ENCODE measurements around the gene OSTN. TPM values are rescaled to one million over a fixed set of nuclear protein-coding genes. Genes with fewer than 3 reads are reported as not detected.
"Not testable (repeated sequence)": the region's sequence is repeated elsewhere in the genome, so short reads cannot be mapped to it uniquely, and the experiment has no call there.

The OSTN gene
- total RNA-seq, 1 donor from 2014 or later, result 122 TPM

- no peak for DNase-seq
Observed at GRCh38 chr3:191235331-191236314, 36.6 kb downstream of the OSTN start.

- DNase-seq, result no peak
Observed at GRCh38 chr3:191236646-191237045, 37.6 kb downstream of the OSTN start.

DNA sequence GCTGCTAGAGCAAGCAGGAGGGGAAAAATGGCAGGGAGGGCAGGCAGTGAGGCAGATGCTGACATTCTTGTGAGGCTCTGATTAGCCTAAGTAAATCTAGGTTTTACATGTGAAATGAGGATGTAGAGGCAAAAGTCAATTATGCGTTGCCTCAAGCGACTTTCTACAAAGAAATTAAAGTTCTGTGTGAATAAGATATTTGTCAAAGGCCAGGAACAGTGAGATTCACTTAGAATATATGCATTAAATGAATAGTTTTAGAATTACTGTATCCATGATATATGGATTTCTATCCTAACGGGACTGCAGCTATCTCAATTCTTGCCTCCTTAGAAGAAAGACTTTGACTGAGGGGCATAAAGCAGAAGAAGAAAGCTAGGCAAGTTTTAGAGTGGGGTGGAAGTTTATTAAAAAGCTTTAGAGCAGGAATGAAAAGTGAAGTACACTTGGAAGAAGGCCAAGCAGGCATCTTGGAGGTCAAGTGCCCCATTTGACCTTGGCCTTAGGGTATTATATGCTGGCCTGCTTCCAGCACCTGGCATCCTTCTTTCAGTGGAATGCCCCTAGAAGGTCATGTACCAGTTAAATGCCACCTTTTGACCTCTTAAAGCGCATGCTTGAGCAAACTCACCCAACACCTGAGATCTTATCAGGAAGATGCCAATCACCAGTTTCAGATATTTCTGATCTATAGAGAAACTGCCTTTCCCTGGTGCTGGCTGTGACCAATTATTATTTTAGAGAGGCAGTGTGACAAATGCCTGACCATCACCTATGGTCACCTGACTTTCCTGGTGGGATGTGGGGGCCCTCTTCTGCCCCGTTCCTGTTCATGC lies 38.2 kb downstream of the OSTN start:
- DNase-seq, result no peak

DNA sequence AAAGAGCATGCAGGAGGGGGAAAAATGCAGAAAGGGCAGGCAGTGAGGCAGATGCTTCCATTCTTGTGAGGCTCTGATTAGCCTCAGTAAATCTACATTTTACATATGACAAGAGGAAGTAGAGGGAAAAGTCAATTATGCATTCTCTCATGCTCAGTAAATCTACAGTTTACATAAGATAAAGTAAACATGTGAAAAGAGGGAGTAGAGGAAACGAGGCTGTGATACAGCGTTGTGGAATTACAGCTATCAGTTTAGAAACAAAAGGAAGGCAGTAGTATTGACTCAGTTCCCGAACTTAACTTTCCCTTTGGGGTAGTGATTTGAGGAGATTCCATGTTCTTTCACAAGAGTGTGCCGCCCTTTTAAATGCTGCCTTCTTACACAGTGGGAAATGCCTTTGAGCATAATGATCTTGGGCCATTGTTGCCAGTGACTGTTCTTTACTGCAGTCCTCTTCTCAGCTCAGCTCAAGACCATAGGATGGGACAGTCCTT lies 39.3 kb downstream of the OSTN start:
- DNase-seq, result no peak

GRCh38 chr3:191239407-191240031 lies 40.5 kb downstream of the OSTN start:
- DNase-seq, result no peak

GRCh38 chr3:191240486-191240885 lies 41.4 kb downstream of the OSTN start:
- no peak for DNase-seq

GRCh38 chr3:191244242-191244867 lies 45.3 kb downstream of the OSTN start:
- DNase-seq, result no peak

DNA sequence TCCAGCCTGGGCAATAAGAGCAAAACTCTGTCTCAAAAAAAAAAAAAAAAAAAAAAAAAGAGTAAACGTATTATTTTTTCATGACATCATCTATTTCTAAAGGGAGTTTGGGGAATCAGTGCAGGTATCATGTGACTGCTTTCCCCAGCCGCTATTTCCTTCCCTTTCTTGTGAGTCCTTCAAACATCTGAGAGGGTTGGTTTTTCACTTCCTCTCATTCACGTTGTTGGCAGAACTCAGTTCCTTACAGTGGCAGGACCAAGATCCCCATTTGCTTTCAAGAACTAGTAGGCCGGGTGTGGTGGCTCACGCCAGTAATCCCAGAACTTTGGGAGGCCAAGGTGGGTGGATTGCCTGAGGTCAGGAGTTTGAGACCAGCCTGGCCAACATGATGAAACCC lies 47.0 kb downstream of the OSTN start:
- DNase-seq, result not testable (repeated sequence)

GRCh38 chr3:191246630-191247029 lies 47.6 kb downstream of the OSTN start:
- no peak for DNase-seq

- DNase-seq, result no peak
Observed at GRCh38 chr3:191253089-191253799, 54.2 kb downstream of the OSTN start.

DNA sequence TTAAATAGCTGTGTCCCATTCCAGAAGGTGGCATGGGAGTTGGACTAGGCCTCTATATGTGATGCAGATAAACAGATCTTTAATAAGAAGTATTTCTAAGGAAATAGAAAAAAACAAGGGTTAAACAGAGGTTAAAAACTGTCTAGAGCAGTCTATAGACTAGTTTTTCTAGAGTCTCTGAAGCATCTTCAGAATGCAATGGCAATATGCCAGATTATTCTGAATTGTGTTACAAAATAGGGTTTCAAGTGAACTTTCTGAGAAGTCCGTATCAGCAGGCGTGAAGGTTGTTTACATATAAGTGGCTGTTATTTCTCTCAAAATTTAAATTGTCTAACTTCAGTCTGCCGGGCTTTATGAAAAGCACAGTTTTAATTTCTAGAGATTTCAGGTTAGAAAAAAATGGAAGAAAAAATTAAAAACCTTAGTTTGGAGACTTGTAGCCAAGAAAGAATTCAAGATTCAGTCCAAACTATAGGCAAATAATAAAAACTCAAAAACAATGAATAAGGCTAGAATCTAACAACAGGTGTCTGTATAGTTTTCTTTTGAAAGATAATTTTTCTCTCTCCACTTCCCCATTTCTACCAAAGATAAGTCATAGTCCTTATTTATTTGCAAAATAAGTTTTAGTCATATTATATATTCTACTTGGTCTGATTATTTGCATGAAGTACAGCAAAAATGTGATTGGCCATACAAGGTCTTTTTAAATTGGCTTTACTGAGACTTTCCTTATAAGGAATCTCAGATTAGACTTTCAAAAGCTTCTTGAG lies 55.2 kb downstream of the OSTN start:
- DNase-seq, result no peak

DNA sequence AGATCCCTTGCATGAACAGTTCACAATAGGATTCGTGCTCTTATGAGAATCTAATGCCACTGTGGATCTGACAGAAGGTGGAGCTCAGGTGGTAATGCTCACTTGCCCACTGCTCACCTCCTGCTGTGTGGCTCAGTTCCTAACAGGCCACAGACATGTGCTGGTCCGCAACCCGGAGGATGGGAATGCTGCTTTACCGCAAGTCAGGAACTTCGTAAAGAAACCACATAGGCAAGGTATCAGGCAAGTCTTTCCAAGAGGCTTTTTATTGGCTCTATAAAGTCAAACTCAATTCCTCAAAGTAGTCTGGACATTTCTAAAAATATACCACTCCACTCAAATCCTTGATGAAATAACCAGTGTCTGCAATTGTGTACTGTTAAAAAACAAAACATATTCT lies 56.1 kb downstream of the OSTN start:
- DNase-seq, result no peak

GRCh38 chr3:191256405-191256804 lies 57.4 kb downstream of the OSTN start:
- no peak for DNase-seq

- DNase-seq, result no peak
Observed at GRCh38 chr3:191257286-191257685, 58.2 kb downstream of the OSTN start.

DNA sequence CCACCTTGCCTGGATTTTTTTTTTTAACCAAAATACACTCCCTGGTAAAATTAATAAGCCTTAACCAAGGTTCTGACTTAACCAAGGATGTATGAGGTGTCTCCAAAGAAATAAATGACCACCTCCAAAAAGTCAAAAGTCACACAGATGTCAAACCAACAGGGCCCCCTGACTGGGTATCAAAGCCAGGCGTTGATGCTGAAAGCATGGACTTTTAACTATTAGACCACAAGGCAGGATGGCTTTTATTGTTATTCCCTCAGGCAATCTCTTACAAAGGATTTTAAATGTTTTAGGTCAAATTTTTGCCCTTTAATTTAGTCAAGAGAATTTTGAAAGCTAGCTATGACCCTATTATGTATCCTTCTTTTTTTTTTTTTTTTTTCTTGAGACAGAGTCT lies 60.4 kb downstream of the OSTN start:
- DNase-seq, result no peak

GRCh38 chr3:191260431-191261303 lies 61.6 kb downstream of the OSTN start:
- no peak for DNase-seq

GRCh38 chr3:191261304-191261638 lies 62.2 kb downstream of the OSTN start:
- DNase-seq, result no peak

DNA sequence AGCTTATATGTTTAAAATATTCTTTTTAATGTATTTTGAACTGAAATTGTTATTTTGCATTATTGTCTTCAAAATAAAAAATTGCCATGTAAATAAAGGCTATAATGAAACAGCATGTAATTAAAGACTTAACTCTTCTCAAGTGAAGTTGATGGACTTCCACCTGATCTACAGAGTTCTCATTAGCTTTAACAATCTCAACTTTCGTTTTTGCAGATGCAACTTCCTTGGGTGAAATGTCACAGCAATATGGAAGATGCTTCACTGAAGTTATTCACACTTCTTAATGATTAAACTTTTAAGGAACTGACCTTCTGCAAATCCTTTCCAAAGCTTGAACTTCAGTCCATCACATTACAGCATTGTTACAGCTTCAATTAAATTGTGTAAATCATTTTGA lies 63.6 kb downstream of the OSTN start:
- no peak for DNase-seq

- no peak for DNase-seq
Observed at GRCh38 chr3:191263365-191263764, 64.3 kb downstream of the OSTN start.

GRCh38 chr3:191263850-191264249 lies 64.8 kb downstream of the OSTN start:
- DNase-seq, result no peak

Data from occipital lobe (tissue), 2 donors.